ENCODE measurements around the gene FAM162B.
"Not testable (repeated sequence)": the region's sequence is repeated elsewhere in the genome, so short reads cannot be mapped to it uniquely, and the experiment has no call there.

The FAM162B gene

DNA sequence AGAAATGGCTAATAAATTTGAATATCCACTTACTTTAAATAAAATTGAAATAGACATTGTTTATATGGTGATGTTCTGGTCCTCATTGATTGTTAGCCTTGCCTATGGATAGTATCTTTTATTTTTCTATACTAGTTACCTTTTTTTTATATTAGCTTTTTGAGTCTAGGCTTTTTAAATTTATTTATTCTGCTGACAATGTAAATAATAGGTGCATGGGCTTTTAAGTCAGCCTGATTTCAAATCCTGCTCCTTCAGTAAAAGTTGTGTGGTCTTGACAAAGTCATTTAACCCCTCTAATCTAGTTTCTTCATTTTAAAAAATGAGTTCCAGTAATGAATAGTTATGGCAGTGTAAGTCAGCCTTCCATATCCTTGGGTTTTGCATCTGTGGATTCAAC is 38.6 kb downstream of the FAM162B start:
- DNase-seq (ENCODE audit: low read depth), result no peak

DNA sequence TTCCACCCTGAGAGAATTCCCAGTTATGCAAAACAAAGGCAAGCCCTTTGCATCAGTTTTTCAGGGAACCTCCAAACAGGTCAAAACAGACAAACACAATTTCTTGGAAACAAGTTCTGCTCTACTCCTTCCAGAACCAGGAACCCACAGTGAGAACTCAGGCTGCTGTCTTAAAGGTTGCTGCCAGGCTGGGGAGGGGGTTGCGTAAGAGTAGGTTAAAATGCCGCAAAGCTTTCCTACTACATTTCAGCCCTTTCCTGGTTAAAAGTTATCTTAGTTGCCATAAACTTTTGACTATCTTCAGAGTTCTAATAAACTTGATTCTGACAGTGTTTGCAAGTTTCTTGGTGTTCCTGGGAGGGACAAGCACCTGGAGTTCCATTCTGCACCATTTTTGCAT is 50.8 kb downstream of the FAM162B start:
- DNase-seq (ENCODE audit: low read depth), result no peak

DNA sequence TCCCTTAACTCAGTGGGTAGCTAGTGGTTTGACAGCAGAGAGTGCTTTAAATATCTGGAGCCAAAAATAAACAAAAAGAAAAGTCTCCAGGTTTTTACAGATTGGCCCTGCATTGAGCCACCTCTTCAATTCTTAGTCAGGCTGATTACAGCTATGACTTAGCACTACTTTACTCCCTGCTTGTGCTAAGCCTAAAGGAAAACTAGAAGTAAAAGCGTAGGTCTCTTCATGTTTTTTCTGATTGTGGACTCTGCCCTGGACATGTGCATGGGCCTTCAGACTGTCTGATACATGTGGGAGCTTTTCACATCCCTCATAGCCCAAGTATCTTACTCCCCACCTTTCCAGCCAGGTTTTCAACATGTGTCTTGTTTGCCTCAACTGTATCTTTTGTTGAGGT is 51.2 kb downstream of the FAM162B start:
- no peak for DNase-seq (ENCODE audit: low read depth)

DNA sequence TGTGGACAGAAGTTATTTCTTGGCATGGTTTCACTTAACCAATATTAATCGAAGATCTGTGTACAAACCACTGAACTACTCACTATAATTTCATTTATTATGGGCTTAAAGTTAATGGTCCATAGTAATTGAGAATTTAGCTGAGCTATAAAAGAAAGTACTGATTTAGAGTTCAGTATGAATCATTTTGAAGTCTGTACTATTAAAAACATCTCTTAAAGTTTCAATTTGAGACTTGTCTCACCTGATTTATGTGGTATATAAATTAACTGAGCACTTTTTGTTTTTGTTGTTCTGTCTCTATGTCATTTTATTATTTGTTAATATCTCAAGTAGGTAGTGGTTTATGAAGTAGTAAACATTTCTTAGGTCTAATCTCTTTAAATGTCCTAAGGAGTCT is 59.6 kb downstream of the FAM162B start:
- no peak for DNase-seq (ENCODE audit: low read depth)

DNA sequence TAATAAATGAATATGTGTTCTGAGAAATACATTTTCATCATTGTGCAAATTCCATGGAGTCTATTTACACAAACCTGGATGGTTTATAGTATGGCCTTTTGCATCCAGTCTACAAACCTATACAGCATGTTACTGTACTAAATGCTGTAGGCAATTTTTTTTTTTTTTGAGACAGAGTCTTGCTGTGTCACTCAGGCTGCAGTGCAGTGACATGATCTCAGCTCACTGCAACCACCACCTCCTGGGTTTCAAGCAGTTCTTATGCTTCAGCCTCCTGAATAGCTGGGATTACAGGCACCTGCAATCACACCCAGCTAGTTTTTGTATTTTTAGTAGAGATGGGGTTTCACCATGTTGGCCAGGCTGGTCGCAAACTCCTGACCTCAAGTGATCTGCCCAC is 61.6 kb downstream of the FAM162B start:
- not testable (repeated sequence) for DNase-seq (ENCODE audit: low read depth)
